LNCaP clone FGC (cell line): ENCODE results near the gene TAF6L.

Source experiments
- DNase-seq: peaks from one replicate; pipeline ENCODE4 v3.0.0-alpha.2; 2011; ENCODE audit warnings: low read depth
- H3K4me3 ChIP-seq: 2 replicates; pipeline ENCODE4 v1.5.1; 2011; ENCODE audit warnings: mild to moderate bottlenecking, low read depth, low read length, control low read depth
- CTCF ChIP-seq: IDR thresholded peaks from 2 replicates; pipeline ENCODE4 v1.5.1; 2012; ENCODE audit warnings: mild to moderate bottlenecking; ENCODE audit not compliant: control insufficient read depth, insufficient read depth; ENCODE audit errors: extremely low read depth

Gene TAF6L

GRCh38 chr11:62830904-62831519 lies 59.8 kb downstream of the TAF6L start:
- DNase-seq, result no peak
- peak overlapping the region; percentile 96 for H3K4me3 ChIP-seq
- no peak for TF ChIP-seq CTCF

GRCh38 chr11:62831520-62832335 lies 60.5 kb downstream of the TAF6L start, which contains the start of gene STX5:
TSS of gene STX5 (minus strand) at chr11:62832051. CDS start at chr11:62831243, 808 bp downstream.
- no peak for TF ChIP-seq CTCF
- H3K4me3 ChIP-seq, result peak within 1 kb of the TSS; percentile 96
- peak; percentile 95 for DNase-seq

- TF ChIP-seq CTCF, result no peak
- no peak for DNase-seq
- peak within 1 kb of the TSS; percentile 96 for H3K4me3 ChIP-seq
Observed at GRCh38 chr11:62832336-62833234, 61.4 kb downstream of the TAF6L start, which contains the start of gene TEX54. TSS of gene TEX54 (minus strand) at chr11:62832841.

- H3K4me3 ChIP-seq, result no peak overlapping the region
- no peak for DNase-seq
- TF ChIP-seq CTCF, result no peak
Observed at GRCh38 chr11:62835336-62835735, 64.1 kb downstream of the TAF6L start.
